Measurements from ENCODE around the gene BICRA. TPM values are rescaled to one million over a fixed set of nuclear protein-coding genes. Genes with fewer than 3 reads are reported as not detected.

Gene BICRA
- total and polyA plus RNA-seq, 2 of the 4 experiments (the other 2 are of a cell fraction) = 1.8 to 3.5 TPM

DNA sequence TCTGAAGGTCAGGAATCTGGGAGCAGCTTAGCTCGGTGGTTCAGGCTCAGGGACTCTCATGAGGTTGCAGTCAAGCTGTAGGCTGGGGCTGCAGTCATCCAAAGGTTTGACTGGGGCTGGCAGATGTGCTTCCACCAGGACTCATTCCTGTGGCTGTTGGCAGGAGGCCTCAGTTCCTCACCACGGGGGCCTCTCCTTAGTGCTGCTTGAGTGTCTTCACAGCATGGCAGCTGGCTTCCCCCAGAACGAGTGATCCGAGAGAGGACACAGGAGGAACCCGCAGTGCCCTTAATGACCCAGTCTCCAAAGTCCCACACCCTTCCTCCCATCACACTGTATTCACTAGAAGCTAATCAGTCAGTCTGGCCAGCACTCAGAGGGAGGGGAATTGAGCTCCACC is 65.6 kb downstream of the BICRA start:
- Histone ChIP-seq H3K4me3 (ENCODE audit: insufficient read depth, low read depth, low read length) (no peak overlapping the region), H2AK9ac (replicated peaks; ENCODE audit: low read depth, low read length, poor library complexity) (peak overlapping the region; percentile 55), H2AK5ac (ENCODE audit: low read depth, low read length) (no peak overlapping the region), H2BK15ac (ENCODE audit: low read depth, low read length) (no peak overlapping the region), H3K9me3 (ENCODE audit: control insufficient read depth, insufficient read depth, low read length) (0 out of 2 replicates have a peak, but pooled peaks cover 2% of the 10 kb centered on the region), H2BK20ac (ENCODE audit: low read depth, low read length) (no peak overlapping the region), H3K27ac (ENCODE audit: insufficient read depth, low read length) (no peak overlapping the region), H3K18ac (ENCODE audit: low read depth, low read length) (no peak overlapping the region), H4K20me1 (ENCODE audit: insufficient read depth, low read length) (peaks cover 33% of the 10 kb centered on the region), H4K5ac (ENCODE audit: low read depth, low read length) (no peak overlapping the region), H2AFZ (replicated peaks; ENCODE audit: low read length, poor library complexity) (no peak overlapping the region), H3K9ac (ENCODE audit: low read depth, low read length) (no peak overlapping the region), H3K56ac (ENCODE audit: extremely low read depth, insufficient read depth, low read length) (no peak overlapping the region), H3K23ac (ENCODE audit: low read depth, low read length) (no peak overlapping the region), H3K79me1 (ENCODE audit: low read depth in 1 of 2, low read length in 2 of 2) (peaks cover 24 to 61% of the 10 kb centered on the region in 2 experiments), H2BK120ac (ENCODE audit: low read depth, low read length) (no peak overlapping the region), H3K14ac (replicated peaks; ENCODE audit: low read depth, low read length) (no peak overlapping the region), H2BK5ac (ENCODE audit: low read depth, low read length, poor library complexity, severe bottlenecking) (no peak overlapping the region), H3K27me3 (ENCODE audit: control insufficient read depth, insufficient read depth, low read length) (no peaks in the 10 kb centered on the region), H4K8ac (ENCODE audit: low read depth in 2 of 2, low read length in 2 of 2) (no peak overlapping the region), H3K9me1 (ENCODE audit: insufficient read depth, low read length) (0 out of 2 replicates have a peak, but pooled peaks cover 10% of the 10 kb centered on the region), H3K4ac (ENCODE audit: low read depth, low read length) (no peak overlapping the region), H3K4me2 (ENCODE audit: low read depth, low read length) (no peak overlapping the region), H4K91ac (ENCODE audit: insufficient read depth, low read depth, low read length) (no peak overlapping the region), H3K36me3 (ENCODE audit: control insufficient read depth, insufficient read depth, low read length) (peaks cover 62% of the 10 kb centered on the region), H3K4me1 (ENCODE audit: control insufficient read depth, insufficient read depth, low read length) (no peaks in the 10 kb centered on the region)
- ATAC-seq (ENCODE audit: low read depth) (no peak), DNase-seq (no peak)
- CTCF ChIA-PET = no interaction called here
- 100% methylated on average over 3 of the region's 5 CpGs; no CpG with 5 or more reads in 1 of the 2 experiments for WGBS, 2 experiments (ENCODE audit: extremely low coverage in 2 of 2, insufficient read length in 1 of 2)
- no peak for TF ChIP-seq MXI1 (IDR thresholded peaks at IDR 0.05; ENCODE audit: borderline replicate concordance, low read depth, low read length)
- TF ChIP-seq CEBPB (IDR thresholded peaks at IDR 0.05; ENCODE audit: low read depth, low read length) = no peak
- no peak for TF ChIP-seq CHD1 (IDR thresholded peaks at IDR 0.05; ENCODE audit: low read depth, low read length)
- TF ChIP-seq, protein P1, sequence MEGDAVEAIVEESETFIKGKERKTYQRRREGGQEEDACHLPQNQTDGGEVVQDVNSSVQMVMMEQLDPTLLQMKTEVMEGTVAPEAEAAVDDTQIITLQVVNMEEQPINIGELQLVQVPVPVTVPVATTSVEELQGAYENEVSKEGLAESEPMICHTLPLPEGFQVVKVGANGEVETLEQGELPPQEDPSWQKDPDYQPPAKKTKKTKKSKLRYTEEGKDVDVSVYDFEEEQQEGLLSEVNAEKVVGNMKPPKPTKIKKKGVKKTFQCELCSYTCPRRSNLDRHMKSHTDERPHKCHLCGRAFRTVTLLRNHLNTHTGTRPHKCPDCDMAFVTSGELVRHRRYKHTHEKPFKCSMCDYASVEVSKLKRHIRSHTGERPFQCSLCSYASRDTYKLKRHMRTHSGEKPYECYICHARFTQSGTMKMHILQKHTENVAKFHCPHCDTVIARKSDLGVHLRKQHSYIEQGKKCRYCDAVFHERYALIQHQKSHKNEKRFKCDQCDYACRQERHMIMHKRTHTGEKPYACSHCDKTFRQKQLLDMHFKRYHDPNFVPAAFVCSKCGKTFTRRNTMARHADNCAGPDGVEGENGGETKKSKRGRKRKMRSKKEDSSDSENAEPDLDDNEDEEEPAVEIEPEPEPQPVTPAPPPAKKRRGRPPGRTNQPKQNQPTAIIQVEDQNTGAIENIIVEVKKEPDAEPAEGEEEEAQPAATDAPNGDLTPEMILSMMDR (conservative IDR thresholded peaks at IDR 0.05; ENCODE audit: low read depth, low read length) = no peak
- no peak for TF ChIP-seq SMC3 (IDR thresholded peaks at IDR 0.05; ENCODE audit: low read depth, low read length)
- no peak for TF ChIP-seq RCOR1 (IDR thresholded peaks at IDR 0.05; ENCODE audit: insufficient replicate concordance, low read length)
- TF ChIP-seq, protein P2, sequence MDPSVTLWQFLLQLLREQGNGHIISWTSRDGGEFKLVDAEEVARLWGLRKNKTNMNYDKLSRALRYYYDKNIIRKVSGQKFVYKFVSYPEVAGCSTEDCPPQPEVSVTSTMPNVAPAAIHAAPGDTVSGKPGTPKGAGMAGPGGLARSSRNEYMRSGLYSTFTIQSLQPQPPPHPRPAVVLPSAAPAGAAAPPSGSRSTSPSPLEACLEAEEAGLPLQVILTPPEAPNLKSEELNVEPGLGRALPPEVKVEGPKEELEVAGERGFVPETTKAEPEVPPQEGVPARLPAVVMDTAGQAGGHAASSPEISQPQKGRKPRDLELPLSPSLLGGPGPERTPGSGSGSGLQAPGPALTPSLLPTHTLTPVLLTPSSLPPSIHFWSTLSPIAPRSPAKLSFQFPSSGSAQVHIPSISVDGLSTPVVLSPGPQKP (IDR thresholded peaks at IDR 0.05; ENCODE audit: borderline replicate concordance, low read depth, low read length) = no peak
- intact Hi-C loops (cut with micrococcal nuclease) (no loop called here), in situ Hi-C loops (cut with MboI; ENCODE audit: low sequenced_read_pairs) (no loop called here), dilution Hi-C loops (cut with HindIII; ENCODE audit: low sequenced_read_pairs, unreplicated experiment) (no loop called here)
- BruUV-seq (replicated peaks) = no TSS peak
- POLR2A ChIA-PET (ENCODE audit: unreplicated experiment) = no interaction called here
